Upper lobe of left lung (tissue), 6 donors: ENCODE data around the gene GRIK1. TPM values are rescaled to one million over a fixed set of nuclear protein-coding genes. Genes with fewer than 3 reads are reported as not detected.

ENCODE experiments used
- ATAC-seq, 2 donors: fragments of 200-7000 bp; cut with Tn5 transposase; one replicate each; pipeline ENCODE4 v1.9.1; 2022; ENCODE audit warnings: mild to moderate bottlenecking in 2 of 2, moderate library complexity in 2 of 2; ENCODE audit not compliant: low FRiP score in 2 of 2
- DNase-seq, 2 donors: peaks; one replicate each; pipeline ENCODE4 v3.0.0-alpha.2; 2019 to 2020
- H3K27ac ChIP-seq, 4 donors: fragments of 200-600 bp; sonication (generic); one replicate each; pipeline ENCODE4 v1.5.1; 2016 to 2019
- H3K27me3 ChIP-seq, 4 donors: fragments of 200-600 bp; sonication (generic); one replicate each; pipeline ENCODE4 v1.5.1; 2017 to 2019
- H3K36me3 ChIP-seq, 4 donors: fragments of 200-600 bp; sonication (generic); one replicate each; pipeline ENCODE4 v1.5.1; 2016 to 2019
- H3K4me1 ChIP-seq, 4 donors: fragments of 200-600 bp; sonication (generic); one replicate each; pipeline ENCODE4 v1.5.1; 2018 to 2019
- H3K4me3 ChIP-seq, 4 donors: fragments of 200-600 bp; sonication (generic); one replicate each; pipeline ENCODE4 v1.5.1; 2017 to 2019; ENCODE audit warnings: mild to moderate bottlenecking in 2 of 4, moderate library complexity in 1 of 4
- H3K9me3 ChIP-seq, 4 donors: fragments of 200-600 bp; sonication (generic); one replicate each; pipeline ENCODE4 v1.5.1; 2018 to 2019
- CTCF ChIP-seq, 6 experiments: fragments of 450-650 bp in 4 of 6; fragments of 200-600 bp in 2 of 6; sonication (generic) in 2 of 6; IDR thresholded peaks; one replicate each; pipeline ENCODE4 v1.5.1; 2016 to 2019; ENCODE audit warnings: antibody characterized with exemption in 6 of 6
- EP300 ChIP-seq, 4 donors: sonication (generic); formaldehyde crosslinking; IDR thresholded peaks; one replicate each; pipeline ENCODE4 v1.5.1; 2017; ENCODE audit warnings: antibody characterized with exemption in 4 of 4, control low read depth in 2 of 4
- POLR2A ChIP-seq, 4 donors: fragments of 450-650 bp; IDR thresholded peaks; one replicate each; pipeline ENCODE4 v1.5.1; 2016 to 2017; ENCODE audit warnings: antibody characterized with exemption in 4 of 4, mild to moderate bottlenecking in 2 of 4
- POLR2AphosphoS5 ChIP-seq, 2 donors: sonication (generic); formaldehyde crosslinking; IDR thresholded peaks; one replicate each; pipeline ENCODE4 v1.5.1; 2017; ENCODE audit warnings: antibody characterized with exemption in 2 of 2
- WGBS, 2 donors: methylation state at CpG; one replicate each; pipeline ENCODE4 v1.1.5; 2017 to 2018; 5-methylcytosine and 5-hydroxymethylcytosine counted together
- total RNA-seq, 6 donors: library from RNA; depleted of rRNA in 4 of 6; stranded (reverse); fragments of >200 nt in 4 of 6; gene quantifications; one replicate each; pipeline versions ENCODE4 v1.1.0 to v1.2.1, GENCODE V29; 2016 to 2021
- donor health status: DM: no; HTN: no; CAD: no; lungs with moderate emphysema.
- donor health status: DM: no; HTN: yes; CAD: no; lungs with severe emphysema.

The GRIK1 gene
- total RNA-seq, 6 donors from 2014 or later, result 0.15 TPM; not detected in 5

GRCh38 chr21:29763674-29764073 lies 176.1 kb downstream of the GRIK1 start:
- no peak overlapping the region for H3K4me3 ChIP-seq
- no peaks in the 10 kb centered on the region for H3K4me1 ChIP-seq
- DNase-seq (no peak), ATAC-seq (no peak)
- H3K36me3 ChIP-seq, result no peaks in the 10 kb centered on the region
- 68 to 79% methylated on average over 4 of the region's 4 CpGs for WGBS, 2 donors
- H3K27me3 ChIP-seq, result no peaks in the 10 kb centered on the region
- TF ChIP-seq POLR2A (IDR thresholded peaks at IDR 0.05) (no peak), POLR2AphosphoS5 (IDR thresholded peaks at IDR 0.05) (no peak), CTCF (IDR thresholded peaks at IDR 0.05) (no peak), EP300 (IDR thresholded peaks at IDR 0.05) (no peak)
- no peak overlapping the region for H3K27ac ChIP-seq
- H3K9me3 ChIP-seq, result no peaks in the 10 kb centered on the region

DNA sequence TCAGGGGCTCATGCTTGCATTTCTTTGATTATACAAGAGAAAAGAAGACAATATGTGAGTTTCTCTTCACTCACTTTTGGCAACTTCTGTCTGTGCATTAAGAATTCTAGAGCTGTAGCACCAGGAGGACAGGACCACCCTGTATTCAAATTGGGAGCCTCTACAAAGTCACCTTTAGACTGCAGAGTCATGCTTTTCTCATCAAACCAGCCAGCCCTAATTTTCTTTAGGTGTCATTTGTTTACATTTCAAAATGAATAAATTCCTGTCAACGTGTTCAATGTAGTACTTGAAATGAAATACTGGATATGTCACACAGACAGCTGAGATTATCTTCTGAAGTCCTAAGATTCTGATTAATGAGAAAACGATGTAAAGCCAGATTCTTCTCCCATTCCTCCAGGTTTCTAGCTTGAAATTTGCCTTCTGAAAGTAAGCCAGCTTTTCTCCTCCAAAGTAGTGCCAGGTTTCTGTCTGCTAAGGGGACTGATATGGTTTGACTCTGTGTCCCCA lies 177.2 kb downstream of the GRIK1 start:
- H3K36me3 ChIP-seq, result no peaks in the 10 kb centered on the region
- no peak for ATAC-seq
- 55 to 63% methylated on average over 2 of the region's 2 CpGs for WGBS, 2 donors
- no peaks in the 10 kb centered on the region for H3K4me1 ChIP-seq
- H3K27ac ChIP-seq, result no peak overlapping the region
- no peak for DNase-seq
- H3K4me3 ChIP-seq, result no peak overlapping the region
- TF ChIP-seq POLR2AphosphoS5 (IDR thresholded peaks at IDR 0.05), result no peak
- no peak for TF ChIP-seq POLR2A (IDR thresholded peaks at IDR 0.05)
- no peak for TF ChIP-seq CTCF (IDR thresholded peaks at IDR 0.05)
- no peak for TF ChIP-seq EP300 (IDR thresholded peaks at IDR 0.05)
- H3K27me3 ChIP-seq, result no peaks in the 10 kb centered on the region
- H3K9me3 ChIP-seq, result no peaks in the 10 kb centered on the region

- no peak for ATAC-seq
- H3K36me3 ChIP-seq, result no peaks in the 10 kb centered on the region
- H3K27me3 ChIP-seq, result no peaks in the 10 kb centered on the region
- no peak overlapping the region for H3K27ac ChIP-seq
- TF ChIP-seq POLR2A (IDR thresholded peaks at IDR 0.05), result no peak
- no peak for TF ChIP-seq EP300 (IDR thresholded peaks at IDR 0.05)
- no peak for TF ChIP-seq CTCF (IDR thresholded peaks at IDR 0.05)
- no peak for TF ChIP-seq POLR2AphosphoS5 (IDR thresholded peaks at IDR 0.05)
- no peaks in the 10 kb centered on the region for H3K4me1 ChIP-seq
- no peak overlapping the region for H3K4me3 ChIP-seq
- WGBS, 2 donors, result 73 to 77% methylated on average over 3 of the region's 3 CpGs
- DNase-seq, result no peak
- H3K9me3 ChIP-seq, result no peaks in the 10 kb centered on the region
Measured at GRCh38 chr21:29753216-29753615, 186.6 kb downstream of the GRIK1 start.

- Histone ChIP-seq H3K36me3 (no peaks in the 10 kb centered on the region), H3K9me3 (no peaks in the 10 kb centered on the region)
- no peak for TF ChIP-seq EP300 (IDR thresholded peaks at IDR 0.05)
- TF ChIP-seq POLR2A (IDR thresholded peaks at IDR 0.05), result no peak
- TF ChIP-seq POLR2AphosphoS5 (IDR thresholded peaks at IDR 0.05), result no peak
- TF ChIP-seq CTCF (IDR thresholded peaks at IDR 0.05), result no peak
Measured at GRCh38 chr21:29751473-29752185, 188.2 kb downstream of the GRIK1 start.

DNA sequence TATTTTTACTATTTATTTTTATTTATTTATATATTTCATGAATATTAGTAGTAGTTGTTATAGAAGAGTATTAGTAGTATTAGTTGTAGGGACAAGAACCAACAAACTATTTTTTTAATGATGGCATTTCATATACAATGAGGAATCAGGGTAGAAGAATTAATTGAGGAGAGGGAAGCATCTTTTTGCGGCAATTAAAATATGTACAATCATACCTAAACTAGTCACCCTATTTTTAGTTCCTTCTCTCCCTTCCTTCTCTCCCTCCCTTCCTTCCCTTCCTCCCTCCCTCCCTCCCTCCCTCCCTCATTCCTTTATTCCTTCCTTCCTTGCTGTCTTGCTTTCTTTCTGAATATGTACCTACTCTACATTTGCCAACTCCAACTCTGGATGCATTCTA lies 189.8 kb downstream of the GRIK1 start:
- no peaks in the 10 kb centered on the region for H3K9me3 ChIP-seq
- no peak for DNase-seq
- no peak for ATAC-seq
- no peak overlapping the region for H3K27ac ChIP-seq
- no peak overlapping the region for H3K4me3 ChIP-seq
- WGBS, 2 donors, result 93 to 98% methylated on average over 1 of the region's 1 CpG
- H3K27me3 ChIP-seq, result no peaks in the 10 kb centered on the region
- H3K4me1 ChIP-seq, result no peaks in the 10 kb centered on the region
- no peaks in the 10 kb centered on the region for H3K36me3 ChIP-seq
- TF ChIP-seq POLR2AphosphoS5 (IDR thresholded peaks at IDR 0.05) (no peak), EP300 (IDR thresholded peaks at IDR 0.05) (no peak)

More at GRCh38 chr21:29751473-29752185, 188.2 kb downstream of the GRIK1 start:
- ATAC-seq (no peak), DNase-seq (no peak)
- Histone ChIP-seq H3K27me3 (no peaks in the 10 kb centered on the region), H3K4me1 (no peaks in the 10 kb centered on the region), H3K27ac (no peak overlapping the region), H3K4me3 (no peak overlapping the region)
- 89 to 92% methylated on average over 7 of the region's 7 CpGs for WGBS, 2 donors
